B cell (primary cell): ENCODE measurements around the gene ANKLE2.

Experiments used
- EZH2 ChIP-seq: IDR thresholded peaks from 2 replicates; pipeline ENCODE4 v1.6.1; 2012; ENCODE audit warnings: borderline replicate concordance, low read depth, mild to moderate bottlenecking, moderate library complexity, low read length; ENCODE audit not compliant: insufficient read depth, poor library complexity, severe bottlenecking
- TF ChIP-seq, protein P1 (sequence below): fragments of 200-600 bp; IDR thresholded peaks from one replicate; pipeline ENCODE4 v1.8.0; 2022; ENCODE audit warnings: antibody characterized with exemption, mild to moderate bottlenecking

DNA sequence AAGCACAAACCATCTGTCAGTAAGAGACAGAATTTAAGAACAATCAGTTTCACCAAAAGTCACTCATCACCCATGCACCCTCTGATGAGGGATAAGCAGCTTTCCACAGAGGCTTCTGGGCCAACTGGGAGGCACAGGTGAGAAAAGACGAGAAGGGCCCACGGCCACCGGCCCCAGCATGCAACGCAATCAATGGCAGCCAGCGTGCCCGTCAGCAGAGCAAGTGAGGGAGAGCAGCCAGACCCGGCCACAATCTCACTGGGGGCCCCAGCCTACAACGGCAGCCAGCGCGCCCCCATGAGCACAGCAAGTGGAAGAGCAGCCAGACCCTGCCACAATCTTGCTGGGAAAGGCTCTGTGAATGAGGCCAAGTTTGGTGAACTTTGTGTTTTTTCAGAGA, 13.3 kb downstream of the ANKLE2 start:
- TF ChIP-seq, protein P1, sequence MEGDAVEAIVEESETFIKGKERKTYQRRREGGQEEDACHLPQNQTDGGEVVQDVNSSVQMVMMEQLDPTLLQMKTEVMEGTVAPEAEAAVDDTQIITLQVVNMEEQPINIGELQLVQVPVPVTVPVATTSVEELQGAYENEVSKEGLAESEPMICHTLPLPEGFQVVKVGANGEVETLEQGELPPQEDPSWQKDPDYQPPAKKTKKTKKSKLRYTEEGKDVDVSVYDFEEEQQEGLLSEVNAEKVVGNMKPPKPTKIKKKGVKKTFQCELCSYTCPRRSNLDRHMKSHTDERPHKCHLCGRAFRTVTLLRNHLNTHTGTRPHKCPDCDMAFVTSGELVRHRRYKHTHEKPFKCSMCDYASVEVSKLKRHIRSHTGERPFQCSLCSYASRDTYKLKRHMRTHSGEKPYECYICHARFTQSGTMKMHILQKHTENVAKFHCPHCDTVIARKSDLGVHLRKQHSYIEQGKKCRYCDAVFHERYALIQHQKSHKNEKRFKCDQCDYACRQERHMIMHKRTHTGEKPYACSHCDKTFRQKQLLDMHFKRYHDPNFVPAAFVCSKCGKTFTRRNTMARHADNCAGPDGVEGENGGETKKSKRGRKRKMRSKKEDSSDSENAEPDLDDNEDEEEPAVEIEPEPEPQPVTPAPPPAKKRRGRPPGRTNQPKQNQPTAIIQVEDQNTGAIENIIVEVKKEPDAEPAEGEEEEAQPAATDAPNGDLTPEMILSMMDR, result no peak
- no peak for TF ChIP-seq EZH2
